ENCODE results near the gene SLC25A30. TPM values are rescaled to one million over a fixed set of nuclear protein-coding genes. Genes with fewer than 3 reads are reported as not detected.

SLC25A30 gene
- total RNA-seq, 3 donors from 2014 or later = 10.5 to 20.0 (median 13.6) TPM

GRCh38 chr13:45445053-45445452, 26.9 kb upstream of the SLC25A30 start:
- Histone ChIP-seq H3K4me1 (ENCODE audit: low read depth) (no peaks in the 10 kb centered on the region), H3K4me3 (no peak overlapping the region), H3K36me3 (ENCODE audit: low read depth) (no peaks in the 10 kb centered on the region), H3K9me3 (no peaks in the 10 kb centered on the region)
- no peak for DNase-seq
- peak; percentile 76 for ATAC-seq
- intact Hi-C loops (cut with DNase I, micrococcal nuclease) = no loop called here
- TF ChIP-seq CTCF (IDR thresholded peaks at IDR 0.05) = no peak

DNA sequence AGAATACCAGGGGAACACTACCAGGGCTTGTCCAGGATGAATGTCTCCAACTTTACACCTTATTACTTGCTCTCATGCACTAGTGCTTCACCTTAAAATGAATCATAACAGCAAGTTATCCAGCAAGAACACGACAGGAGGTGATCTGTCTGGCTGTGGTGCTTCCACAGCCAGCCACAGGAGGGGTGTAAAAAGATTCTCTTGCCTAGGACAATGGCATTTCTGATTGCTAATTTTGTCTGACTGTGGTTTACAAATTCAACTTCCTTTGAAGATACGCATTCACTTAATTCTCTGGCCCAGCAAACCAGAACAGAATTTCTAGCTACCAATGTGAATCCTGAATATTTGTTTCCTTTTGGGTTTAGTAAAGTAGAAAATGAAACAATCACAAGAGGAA, 23.5 kb upstream of the SLC25A30 start:
- Histone ChIP-seq H3K36me3 (ENCODE audit: low read depth) (no peaks in the 10 kb centered on the region), H3K9me3 (no peaks in the 10 kb centered on the region), H3K4me1 (ENCODE audit: low read depth) (no peaks in the 10 kb centered on the region), H3K4me3 (no peak overlapping the region)
- peak; percentile 41 for ATAC-seq
- intact Hi-C loops (cut with DNase I, micrococcal nuclease) = no loop called here
- no peak for TF ChIP-seq CTCF (IDR thresholded peaks at IDR 0.05)
- no peak for DNase-seq

DNA sequence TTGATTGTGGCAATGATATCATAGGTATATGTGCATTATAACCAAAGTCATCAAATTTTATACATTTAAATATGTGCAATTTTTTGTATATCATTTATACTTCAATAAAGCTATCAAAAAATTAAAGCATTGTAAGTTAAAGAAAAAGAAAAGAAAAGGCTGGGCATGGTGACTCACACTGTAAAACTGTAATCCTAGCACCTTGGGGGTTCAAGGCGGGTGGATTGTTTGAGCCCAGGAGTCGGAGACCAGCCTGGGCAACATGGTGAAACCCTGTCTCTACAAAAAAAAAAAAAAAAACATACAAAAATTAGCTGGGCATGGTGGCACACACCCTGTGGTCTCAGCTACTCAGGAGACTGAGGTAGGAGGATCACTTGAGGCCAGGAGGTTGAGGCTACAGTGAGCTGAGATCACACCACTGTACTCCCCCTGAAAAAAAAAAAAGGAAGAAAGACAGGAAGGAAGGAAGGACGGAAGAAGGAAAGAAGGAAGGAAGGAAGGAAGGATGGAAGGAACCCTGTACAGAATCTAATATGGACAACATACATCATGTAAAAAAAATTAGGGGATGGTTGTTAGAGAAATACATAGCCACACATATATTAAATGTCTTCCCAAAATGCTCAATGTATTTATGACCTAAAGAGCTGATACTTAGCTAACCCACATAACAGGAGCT, 21.7 kb upstream of the SLC25A30 start:
- Histone ChIP-seq H3K4me3 (no peak overlapping the region), H3K36me3 (ENCODE audit: low read depth) (no peaks in the 10 kb centered on the region), H3K9me3 (no peaks in the 10 kb centered on the region), H3K4me1 (ENCODE audit: low read depth) (no peaks in the 10 kb centered on the region)
- intact Hi-C loops (cut with DNase I, micrococcal nuclease) = no loop called here
- DNase-seq = no peak
- no peak for ATAC-seq
- no peak for TF ChIP-seq CTCF (IDR thresholded peaks at IDR 0.05)

- H3K4me3 ChIP-seq = no peak overlapping the region
- no peak for DNase-seq
- ATAC-seq = no peak
- H3K9me3 ChIP-seq = no peaks in the 10 kb centered on the region
- TF ChIP-seq CTCF (IDR thresholded peaks at IDR 0.05) = no peak
- H3K36me3 ChIP-seq (ENCODE audit: low read depth) = no peaks in the 10 kb centered on the region
- intact Hi-C loops (cut with DNase I, micrococcal nuclease) = no loop called here
- peaks cover 3% of the 10 kb centered on the region for H3K4me1 ChIP-seq (ENCODE audit: low read depth)
These were observed 20.8 kb upstream of the SLC25A30 start for GRCh38 chr13:45439008-45439407.

DNA sequence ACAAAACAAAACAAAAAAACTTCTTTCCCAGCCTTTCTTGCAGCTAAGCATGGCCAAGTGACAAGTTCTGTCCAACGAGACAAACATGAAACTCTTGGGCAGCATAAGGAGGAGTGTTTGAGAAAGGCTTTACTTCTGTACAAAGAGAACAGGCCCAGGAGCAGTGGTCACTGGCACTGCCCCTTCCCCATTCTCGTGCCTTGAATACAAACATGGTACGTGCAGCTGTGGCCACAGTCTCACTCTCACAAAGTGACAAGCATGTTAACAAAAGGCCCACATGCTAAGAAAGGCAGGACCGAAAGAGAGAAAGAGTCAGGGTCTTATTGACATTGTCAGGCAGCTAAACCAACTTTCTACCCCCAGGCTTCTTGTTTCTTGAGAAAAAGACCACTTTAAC, 19.8 kb upstream of the SLC25A30 start:
- H3K9me3 ChIP-seq = no peaks in the 10 kb centered on the region
- intact Hi-C loops (cut with DNase I, micrococcal nuclease) = no loop called here
- peaks cover 5% of the 10 kb centered on the region for H3K4me1 ChIP-seq (ENCODE audit: low read depth)
- ATAC-seq (no peak), DNase-seq (no peak)
- no peak for TF ChIP-seq CTCF (IDR thresholded peaks at IDR 0.05)
- no peaks in the 10 kb centered on the region for H3K36me3 ChIP-seq (ENCODE audit: low read depth)
- no peak overlapping the region for H3K4me3 ChIP-seq

- intact Hi-C loops (cut with DNase I, micrococcal nuclease) = no loop called here
- no peak for TF ChIP-seq CTCF (IDR thresholded peaks at IDR 0.05)
- DNase-seq (no peak), ATAC-seq (no peak)
- no peaks in the 10 kb centered on the region for H3K9me3 ChIP-seq
- H3K4me3 ChIP-seq = no peak overlapping the region
- H3K36me3 ChIP-seq (ENCODE audit: low read depth) = no peaks in the 10 kb centered on the region
- H3K4me1 ChIP-seq (ENCODE audit: low read depth) = peaks cover 5% of the 10 kb centered on the region
These were observed 18.8 kb upstream of the SLC25A30 start for GRCh38 chr13:45436953-45437352.

Data from mucosa of descending colon (tissue), 3 donors.